Bronchial epithelial cell (primary cell): ENCODE measurements around the gene SLC37A1. TPM values are rescaled to one million over a fixed set of nuclear protein-coding genes. Genes with fewer than 3 reads are reported as not detected.

Source experiments
- DNase-seq: peaks from one replicate; pipeline ENCODE4 v3.0.0-alpha.2; 2010; ENCODE audit warnings: low read depth
- FAIRE-seq: peaks from 2 replicates; lab custom pipeline; 2011; peaks lifted over from hg19 to GRCh38; lab: Jason Lieb, UNC
- H3K27me3 ChIP-seq: 2 replicates; pipeline ENCODE4 v1.5.1; 2011; ENCODE audit warnings: low read length; ENCODE audit not compliant: control insufficient read depth, insufficient read depth
- H3K36me3 ChIP-seq: 2 replicates; pipeline ENCODE4 v1.5.1; 2011; ENCODE audit warnings: low read length; ENCODE audit not compliant: control insufficient read depth, insufficient read depth
- H3K4me3 ChIP-seq: 2 replicates; pipeline ENCODE4 v1.5.1; 2011; ENCODE audit warnings: mild to moderate bottlenecking, low read depth, low read length, control low read depth
- total RNA-seq: library from RNA; depleted of rRNA; stranded (reverse); fragments of >200 nt; gene quantifications from 2 replicates; pipeline ENCODE4 v1.2.1, GENCODE V29; 2014
- TF ChIP-seq, protein P1 (sequence below): IDR thresholded peaks from 2 replicates; pipeline ENCODE4 v1.5.1; 2011; ENCODE audit warnings: mild to moderate bottlenecking, moderate library complexity, low read length, control low read depth, inconsistent platforms; ENCODE audit not compliant: insufficient read depth, severe bottlenecking

SLC37A1 gene
- total RNA-seq, 1 donor from 2014 or later = 7.1 TPM

DNA sequence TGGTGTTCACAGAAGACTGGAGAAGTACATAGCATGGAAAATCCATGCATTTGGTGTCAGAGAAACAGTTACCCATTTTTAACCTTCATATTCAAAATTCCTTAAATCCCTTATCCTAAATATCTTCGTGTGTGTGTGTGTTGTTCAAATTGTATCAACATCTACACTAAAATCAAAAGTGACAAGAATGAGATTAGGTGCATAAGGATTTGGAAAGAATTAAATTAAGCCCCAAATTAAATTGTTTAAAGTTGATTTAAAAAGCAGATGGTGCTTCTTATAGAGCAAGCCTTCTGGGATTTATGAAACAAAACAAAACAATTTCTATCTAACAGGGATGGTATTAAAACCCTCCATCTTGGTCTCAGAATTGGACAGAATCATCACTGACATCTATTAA, 22.3 kb upstream of the SLC37A1 start:
- DNase-seq (no peak), FAIRE-seq (no peak)
- H3K27me3 ChIP-seq = no peaks in the 10 kb centered on the region
- TF ChIP-seq, protein P1, sequence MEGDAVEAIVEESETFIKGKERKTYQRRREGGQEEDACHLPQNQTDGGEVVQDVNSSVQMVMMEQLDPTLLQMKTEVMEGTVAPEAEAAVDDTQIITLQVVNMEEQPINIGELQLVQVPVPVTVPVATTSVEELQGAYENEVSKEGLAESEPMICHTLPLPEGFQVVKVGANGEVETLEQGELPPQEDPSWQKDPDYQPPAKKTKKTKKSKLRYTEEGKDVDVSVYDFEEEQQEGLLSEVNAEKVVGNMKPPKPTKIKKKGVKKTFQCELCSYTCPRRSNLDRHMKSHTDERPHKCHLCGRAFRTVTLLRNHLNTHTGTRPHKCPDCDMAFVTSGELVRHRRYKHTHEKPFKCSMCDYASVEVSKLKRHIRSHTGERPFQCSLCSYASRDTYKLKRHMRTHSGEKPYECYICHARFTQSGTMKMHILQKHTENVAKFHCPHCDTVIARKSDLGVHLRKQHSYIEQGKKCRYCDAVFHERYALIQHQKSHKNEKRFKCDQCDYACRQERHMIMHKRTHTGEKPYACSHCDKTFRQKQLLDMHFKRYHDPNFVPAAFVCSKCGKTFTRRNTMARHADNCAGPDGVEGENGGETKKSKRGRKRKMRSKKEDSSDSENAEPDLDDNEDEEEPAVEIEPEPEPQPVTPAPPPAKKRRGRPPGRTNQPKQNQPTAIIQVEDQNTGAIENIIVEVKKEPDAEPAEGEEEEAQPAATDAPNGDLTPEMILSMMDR = no peak
- H3K36me3 ChIP-seq = no peaks in the 10 kb centered on the region
- no peak overlapping the region for H3K4me3 ChIP-seq

DNA sequence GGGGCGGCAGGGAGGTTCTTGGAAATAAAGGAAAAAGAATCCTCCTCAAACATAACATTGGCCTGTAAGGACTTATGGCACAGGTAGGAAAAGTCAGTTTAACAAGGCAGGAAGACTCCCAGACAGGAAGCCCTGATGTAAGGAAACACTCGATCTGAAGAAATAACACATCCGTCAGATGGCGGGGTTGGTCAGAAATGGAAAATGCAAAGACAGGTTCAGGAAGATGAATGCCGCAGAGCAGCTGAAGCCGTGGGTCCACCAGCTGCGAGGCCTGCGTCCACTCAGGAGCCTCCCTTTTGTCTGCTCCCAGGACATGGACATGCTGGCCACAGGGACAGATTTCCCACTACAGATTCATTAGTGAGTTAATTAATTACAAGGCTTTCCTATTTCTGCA, 21.5 kb upstream of the SLC37A1 start:
- FAIRE-seq (no peak), DNase-seq (no peak)
- no peaks in the 10 kb centered on the region for H3K27me3 ChIP-seq
- H3K36me3 ChIP-seq = no peaks in the 10 kb centered on the region
- TF ChIP-seq, protein P1 = no peak
- no peak overlapping the region for H3K4me3 ChIP-seq

DNA sequence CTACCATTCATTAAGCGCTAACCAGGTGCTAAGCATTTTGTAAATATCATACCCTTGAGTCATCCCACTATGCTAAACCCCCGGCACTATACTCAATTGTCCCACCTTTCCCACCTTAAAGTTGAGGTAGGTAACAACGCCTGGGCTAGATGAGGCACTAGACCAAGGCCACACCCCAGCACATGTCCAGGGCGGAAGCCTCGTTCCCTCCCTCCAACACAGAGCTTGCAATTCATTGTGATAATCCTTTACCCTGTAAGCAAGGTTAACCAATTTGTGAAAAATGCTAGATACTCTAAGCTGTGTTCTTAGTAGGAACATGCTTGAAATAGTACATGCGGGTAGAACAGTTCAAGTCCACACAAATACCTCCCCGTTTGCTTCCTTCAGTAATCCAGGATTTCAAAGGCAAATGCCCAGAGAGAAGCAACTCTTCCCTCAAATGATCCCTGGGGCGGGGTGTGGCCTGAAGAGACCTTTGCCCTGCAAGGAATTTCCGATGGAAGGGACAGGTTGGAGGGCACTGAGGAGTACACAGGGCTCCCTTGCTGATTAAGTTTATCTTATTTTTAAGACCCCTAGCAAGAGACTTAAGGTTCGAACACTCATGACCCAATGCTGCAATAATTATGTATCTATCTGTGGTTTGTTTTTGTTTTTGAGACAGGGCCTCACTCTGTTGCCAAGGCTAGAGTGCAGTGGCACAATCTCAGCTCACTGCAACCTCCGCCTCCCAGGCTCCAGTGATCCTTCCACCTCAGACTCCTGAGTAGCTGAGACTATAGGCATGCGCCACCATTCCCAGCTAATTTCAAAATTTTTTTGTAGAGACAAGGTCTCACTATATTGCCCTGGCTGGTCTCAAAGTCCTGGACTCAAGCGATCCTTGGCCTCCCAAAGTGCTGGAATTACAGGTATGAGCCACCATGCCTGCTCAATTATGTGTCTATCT, 20.3 kb upstream of the SLC37A1 start:
- Histone ChIP-seq H3K36me3 (no peaks in the 10 kb centered on the region), H3K4me3 (no peak overlapping the region), H3K27me3 (no peaks in the 10 kb centered on the region)
- TF ChIP-seq, protein P1 = no peak
- FAIRE-seq (no peak), DNase-seq (no peak)

DNA sequence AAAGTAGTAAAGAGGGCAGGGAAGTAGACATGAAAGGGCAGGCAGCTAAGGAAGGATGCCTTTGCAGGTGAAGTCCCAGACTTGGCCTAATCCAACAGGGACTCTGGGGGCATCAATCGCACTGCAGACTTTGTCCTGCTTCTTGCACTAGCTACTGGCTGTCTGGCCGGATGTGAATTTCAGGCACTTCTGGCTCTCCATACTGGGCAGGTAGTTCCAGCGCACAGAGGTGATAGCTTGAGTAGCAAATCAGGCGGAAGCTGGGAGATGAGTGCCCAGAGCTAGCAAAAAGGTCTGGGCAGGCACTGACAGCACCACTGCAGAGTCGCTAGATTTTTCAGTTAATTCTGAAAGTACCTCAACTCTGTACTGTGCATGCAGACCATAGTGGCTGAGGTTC, 18.6 kb upstream of the SLC37A1 start:
- Histone ChIP-seq H3K36me3 (no peaks in the 10 kb centered on the region), H3K4me3 (no peak overlapping the region), H3K27me3 (no peaks in the 10 kb centered on the region)
- DNase-seq (no peak), FAIRE-seq (no peak)
- TF ChIP-seq, protein P1 = no peak

DNA sequence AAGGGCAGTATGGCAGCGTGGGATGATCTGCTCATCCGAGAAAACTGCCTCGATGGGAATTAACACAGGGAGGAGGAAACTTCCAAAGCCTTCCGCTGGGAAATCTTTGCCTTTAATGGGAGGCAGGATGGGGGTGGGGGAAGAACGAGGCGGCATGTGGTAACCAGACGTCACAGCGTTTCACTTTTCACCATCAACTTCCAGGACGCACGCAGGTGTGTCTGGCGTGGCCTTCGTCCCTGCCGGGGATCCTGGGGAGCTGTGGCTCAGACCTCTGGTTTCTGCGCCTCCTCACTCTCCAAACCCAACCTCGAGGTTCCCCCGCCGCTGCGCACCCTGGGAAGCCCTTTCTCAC, 17.9 kb upstream of the SLC37A1 start:
- Histone ChIP-seq H3K36me3 (no peaks in the 10 kb centered on the region), H3K27me3 (no peaks in the 10 kb centered on the region), H3K4me3 (peak overlapping the region; percentile 62)
- DNase-seq = peak; percentile 24
- FAIRE-seq = no peak
- TF ChIP-seq, protein P1 = no peak
